Epithelial cell of proximal tubule (primary cell): ENCODE measurements around the gene C6orf132. TPM values are rescaled to one million over a fixed set of nuclear protein-coding genes. Genes with fewer than 3 reads are reported as not detected.

ENCODE experiments used
- DNase-seq: peaks from one replicate; pipeline ENCODE4 v3.0.0-alpha.2; 2011; ENCODE audit warnings: low read depth
- H3K4me3 ChIP-seq: 2 replicates; pipeline ENCODE4 v1.5.1; 2011; ENCODE audit warnings: low read depth, mild to moderate bottlenecking, low read length
- total RNA-seq: library from RNA; depleted of rRNA; stranded (reverse); fragments of >200 nt; gene quantifications from 2 replicates; pipeline ENCODE4 v1.2.3, GENCODE V29; 2015
- TF ChIP-seq, protein P1 (sequence below): conservative IDR thresholded peaks from 2 replicates; pipeline ENCODE4 v1.5.1; 2012; ENCODE audit warnings: low read depth, mild to moderate bottlenecking, low read length

C6orf132 gene
- total RNA-seq, 1 donor from 2014 or later, result 19.8 TPM

DNA sequence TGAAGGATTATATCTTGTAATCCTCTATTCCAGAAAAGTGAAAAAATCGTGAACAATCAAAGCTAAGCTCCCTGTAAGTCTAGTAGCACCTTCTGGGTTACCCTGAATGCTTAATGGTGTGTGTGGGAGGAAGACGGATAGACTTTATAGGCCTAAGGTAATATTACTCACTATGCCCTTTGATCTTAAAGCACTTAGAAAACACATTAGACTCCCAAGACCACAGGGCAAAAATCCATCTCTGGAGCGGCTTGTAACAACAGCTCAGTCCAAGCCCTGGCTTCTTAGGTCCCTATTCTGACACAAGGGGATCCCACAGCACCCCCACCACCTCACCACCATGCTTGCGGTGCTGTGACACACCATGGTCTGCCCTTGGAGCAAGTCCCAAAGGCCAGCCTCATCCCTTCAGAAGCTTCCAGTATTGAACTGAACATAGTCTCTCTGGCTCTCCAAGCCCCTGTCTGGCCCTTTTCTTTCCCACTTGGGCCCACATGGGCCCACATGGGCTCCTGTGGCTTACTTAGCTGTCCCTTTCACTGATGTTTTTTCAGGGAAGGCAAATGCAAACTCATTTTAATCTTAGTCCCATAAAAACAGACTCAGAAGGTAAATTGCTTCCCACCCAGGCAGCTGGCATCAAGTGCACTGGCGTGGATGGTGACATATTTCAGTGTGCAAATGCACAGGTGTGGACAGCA, 28.3 kb downstream of the C6orf132 start:
- TF ChIP-seq, protein P1, sequence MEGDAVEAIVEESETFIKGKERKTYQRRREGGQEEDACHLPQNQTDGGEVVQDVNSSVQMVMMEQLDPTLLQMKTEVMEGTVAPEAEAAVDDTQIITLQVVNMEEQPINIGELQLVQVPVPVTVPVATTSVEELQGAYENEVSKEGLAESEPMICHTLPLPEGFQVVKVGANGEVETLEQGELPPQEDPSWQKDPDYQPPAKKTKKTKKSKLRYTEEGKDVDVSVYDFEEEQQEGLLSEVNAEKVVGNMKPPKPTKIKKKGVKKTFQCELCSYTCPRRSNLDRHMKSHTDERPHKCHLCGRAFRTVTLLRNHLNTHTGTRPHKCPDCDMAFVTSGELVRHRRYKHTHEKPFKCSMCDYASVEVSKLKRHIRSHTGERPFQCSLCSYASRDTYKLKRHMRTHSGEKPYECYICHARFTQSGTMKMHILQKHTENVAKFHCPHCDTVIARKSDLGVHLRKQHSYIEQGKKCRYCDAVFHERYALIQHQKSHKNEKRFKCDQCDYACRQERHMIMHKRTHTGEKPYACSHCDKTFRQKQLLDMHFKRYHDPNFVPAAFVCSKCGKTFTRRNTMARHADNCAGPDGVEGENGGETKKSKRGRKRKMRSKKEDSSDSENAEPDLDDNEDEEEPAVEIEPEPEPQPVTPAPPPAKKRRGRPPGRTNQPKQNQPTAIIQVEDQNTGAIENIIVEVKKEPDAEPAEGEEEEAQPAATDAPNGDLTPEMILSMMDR, result no peak
- DNase-seq, result peak; percentile 70
- no peak overlapping the region for H3K4me3 ChIP-seq

DNA sequence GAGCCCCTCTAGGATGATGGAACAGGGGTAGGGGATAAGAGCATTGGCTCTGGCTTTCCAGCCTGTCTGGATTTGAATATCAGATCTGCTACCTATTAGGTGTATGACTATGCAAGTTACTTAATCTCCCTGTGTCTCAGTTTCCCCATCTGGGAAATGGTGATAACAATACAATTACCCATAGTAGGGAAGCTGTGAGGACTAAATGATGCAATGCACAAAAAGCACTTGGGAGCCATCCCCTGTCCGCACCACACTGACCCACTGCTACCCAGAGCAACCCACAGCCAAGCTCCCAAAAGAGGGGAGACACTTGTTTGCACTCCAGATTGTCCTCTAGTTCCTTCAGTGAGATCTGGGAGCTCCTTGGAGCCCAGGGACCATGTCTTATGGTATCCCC, 30.1 kb downstream of the C6orf132 start:
- TF ChIP-seq, protein P1, result no peak
- DNase-seq, result no peak
- no peak overlapping the region for H3K4me3 ChIP-seq

DNA sequence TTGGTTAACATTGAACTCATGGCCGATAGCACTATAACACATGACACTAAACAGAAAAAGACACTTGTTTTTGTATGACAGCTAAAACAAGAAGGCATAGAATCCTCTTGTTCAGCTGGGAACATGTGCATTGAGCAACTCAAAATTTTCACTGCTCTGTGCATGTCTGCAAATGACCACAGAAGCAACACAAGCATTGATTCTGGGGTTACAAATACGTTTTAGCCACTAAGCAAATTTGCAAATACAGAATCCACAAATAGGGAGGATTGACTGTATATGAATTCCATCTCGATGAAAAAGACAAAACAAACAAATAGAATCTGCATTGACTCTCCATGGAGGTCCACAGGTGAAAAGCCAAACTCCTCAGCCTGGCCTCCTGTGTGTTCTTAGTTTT, 31.7 kb downstream of the C6orf132 start:
- TF ChIP-seq, protein P1, result no peak

DNA sequence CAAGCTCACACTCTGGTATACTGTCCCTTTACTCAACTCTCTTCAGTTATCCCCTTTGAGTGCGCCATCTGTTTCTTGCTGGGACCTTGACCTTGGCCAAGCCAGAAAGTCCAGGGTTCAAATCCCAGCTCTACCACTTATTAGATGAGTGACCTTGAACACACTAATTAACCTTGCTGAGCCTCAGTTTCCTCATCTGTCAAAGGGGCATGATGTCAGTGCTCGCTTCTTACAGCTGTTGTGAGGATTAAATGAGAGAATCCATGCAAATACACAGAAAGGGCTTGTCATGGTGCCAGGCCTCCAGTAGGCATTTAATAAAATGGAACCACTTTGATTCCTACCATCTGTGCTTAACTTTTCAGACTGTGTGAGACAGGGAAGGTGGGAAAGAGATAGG, 34.3 kb downstream of the C6orf132 start:
- TF ChIP-seq, protein P1, result no peak
- no peak for DNase-seq
- H3K4me3 ChIP-seq, result no peak overlapping the region

More for the DNA sequence above, 31.7 kb downstream of the C6orf132 start:
- no peak for DNase-seq
- H3K4me3 ChIP-seq, result no peak overlapping the region

DNA sequence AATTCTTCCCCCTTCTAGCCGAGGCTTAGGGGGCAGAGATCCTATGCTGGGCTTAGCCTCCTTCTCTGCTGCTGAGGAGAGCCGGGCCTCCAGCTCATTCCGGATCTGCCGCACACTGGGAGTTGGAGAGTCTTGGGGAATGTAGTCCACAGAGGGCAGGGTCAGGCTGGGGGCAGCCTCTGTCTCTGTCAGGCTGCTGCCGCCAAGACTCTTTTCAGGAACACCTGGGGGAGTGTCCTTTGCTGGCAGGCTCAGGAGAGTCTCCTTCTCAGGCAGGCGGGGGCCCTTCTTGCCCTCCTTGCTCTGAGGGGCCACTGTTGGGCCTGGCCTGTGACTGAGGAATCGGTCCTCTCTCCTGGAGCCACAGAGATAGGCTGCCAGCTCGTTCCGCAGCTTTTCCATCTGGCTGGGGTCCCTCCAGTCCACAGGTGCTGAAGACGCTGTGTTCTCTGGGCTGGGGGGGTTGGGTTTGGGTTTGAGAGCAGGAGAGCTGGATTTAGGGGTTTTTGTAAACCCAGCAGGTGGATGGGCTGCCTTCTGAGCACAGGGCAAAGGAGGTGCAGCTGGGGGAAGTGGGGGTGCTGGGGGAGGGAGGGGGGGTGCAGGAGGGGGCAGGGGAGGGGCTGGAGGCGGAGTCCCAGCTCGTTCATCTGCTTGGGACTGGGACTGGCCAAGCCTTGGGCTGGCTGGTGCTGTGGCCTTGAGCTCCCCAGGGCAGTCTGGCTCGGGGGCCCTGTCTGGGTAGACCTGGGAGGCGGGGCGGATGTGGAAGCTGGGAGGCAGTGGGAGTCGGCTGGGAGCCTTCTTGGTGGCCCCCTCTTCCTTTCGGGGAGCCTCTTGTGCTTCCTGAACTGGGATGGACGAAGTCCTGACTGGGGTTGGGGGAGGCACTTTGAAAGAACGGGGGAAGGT, 36.1 kb downstream of the C6orf132 start:
- no peak for DNase-seq
- TF ChIP-seq, protein P1, result no peak
- H3K4me3 ChIP-seq, result no peak overlapping the region

DNA sequence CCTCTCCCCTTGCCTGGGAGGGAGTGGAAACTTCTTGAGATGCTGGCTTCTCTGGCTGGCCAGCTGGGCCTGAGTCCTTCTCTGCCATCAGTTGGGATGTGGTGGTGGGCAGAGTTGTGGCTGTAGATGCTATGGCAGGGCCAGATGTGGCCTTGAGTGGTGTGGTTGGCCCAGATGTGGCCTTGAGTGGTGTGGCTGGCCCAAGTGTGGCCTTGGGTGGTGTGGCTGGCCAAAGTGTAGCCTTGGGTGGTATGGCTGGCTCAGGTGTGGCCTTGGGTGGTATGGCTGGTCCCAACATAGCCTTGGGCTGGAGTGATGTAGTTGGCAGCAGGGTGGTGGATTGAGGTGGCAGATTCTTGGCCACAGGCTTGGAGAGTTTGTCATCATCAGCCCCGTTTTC, 36.7 kb downstream of the C6orf132 start:
- DNase-seq, result no peak
- TF ChIP-seq, protein P1, result no peak

More for the DNA sequence above, 36.7 kb downstream of the C6orf132 start:
- no peak overlapping the region for H3K4me3 ChIP-seq
